CD4-positive, alpha-beta T cell (primary cell): ENCODE measurements around the gene TSPYL1. TPM values are rescaled to one million over a fixed set of nuclear protein-coding genes. Genes with fewer than 3 reads are reported as not detected.

ENCODE experiments used
- ATAC-seq: fragments of 200-7000 bp; cut with Tn5 transposase; one replicate; pipeline ENCODE4 v1.10.0; 2022; ENCODE audit warnings: mild to moderate bottlenecking; ENCODE audit not compliant: poor library complexity
- CTCF ChIA-PET: fragments of 350-600 bp; sonication (Branson Sonifier 250); formaldehyde crosslinking; loops from one replicate; lab custom pipeline; 2021; ENCODE audit warnings: antibody characterized with exemption, inconsistent platforms; lab: Charles Lee
- POLR2A ChIA-PET: fragments of 350-600 bp; sonication (Branson Sonifier 250); formaldehyde crosslinking; loops from one replicate; lab custom pipeline; 2021; ENCODE audit warnings: antibody characterized with exemption, inconsistent platforms; lab: Charles Lee
- DNase-seq, 14 experiments: peaks; one replicate each; pipeline ENCODE4 v3.0.0-alpha.2; 2013 to 2020; ENCODE audit warnings: mixed read lengths in 2 of 14
- H3K27ac ChIP-seq, 2 donors: one replicate each; pipeline versions ENCODE4 v1.5.1 to v1.7.0; 2013; ENCODE audit warnings: low read length in 2 of 2, low read depth in 1 of 2, mild to moderate bottlenecking in 1 of 2
- H3K27me3 ChIP-seq, 2 experiments: 1 replicate in 1 of 2; 2 replicates in 1 of 2; pipeline versions ENCODE4 v1.6.1 to v1.7.0; 2013; ENCODE audit warnings: low read length in 2 of 2, control low read depth in 1 of 2, mild to moderate bottlenecking in 1 of 2, moderate library complexity in 1 of 2; ENCODE audit not compliant: insufficient read depth in 2 of 2, control insufficient read depth in 1 of 2
- H3K36me3 ChIP-seq: one replicate; pipeline ENCODE4 v1.6.1; 2013; ENCODE audit warnings: low read length, control low read depth; ENCODE audit not compliant: insufficient read depth
- H3K4me1 ChIP-seq: one replicate; pipeline ENCODE4 v1.6.1; 2013; ENCODE audit warnings: low read length, control low read depth; ENCODE audit not compliant: insufficient read depth
- H3K4me3 ChIP-seq: one replicate; pipeline ENCODE4 v1.5.1; 2013; ENCODE audit warnings: mild to moderate bottlenecking, low read length, moderate library complexity
- H3K9me3 ChIP-seq, 2 experiments: 1 replicate in 1 of 2; 2 replicates in 1 of 2; pipeline versions ENCODE4 v1.6.1 to v1.7.0; 2013; ENCODE audit warnings: low read length in 2 of 2, mild to moderate bottlenecking in 2 of 2, control low read depth in 1 of 2, moderate library complexity in 1 of 2; ENCODE audit not compliant: control insufficient read depth in 1 of 2, insufficient read depth in 1 of 2
- H3K27ac Mint-ChIP-seq: one replicate; pipeline ENCODE4 v1.8.0; 2020; ENCODE audit warnings: mixed read lengths
- H3K27me3 Mint-ChIP-seq: one replicate; pipeline ENCODE4 v1.8.0; 2021; ENCODE audit warnings: mixed read lengths
- H3K36me3 Mint-ChIP-seq: one replicate; pipeline ENCODE4 v1.8.0; 2021; ENCODE audit warnings: low read depth, mixed read lengths
- H3K4me1 Mint-ChIP-seq: one replicate; pipeline ENCODE4 v1.8.0; 2021; ENCODE audit warnings: low read depth, mixed read lengths
- H3K4me3 Mint-ChIP-seq: one replicate; pipeline ENCODE4 v1.8.0; 2020; ENCODE audit warnings: mild to moderate bottlenecking, mixed read lengths
- H3K9me3 Mint-ChIP-seq: one replicate; pipeline ENCODE4 v1.8.0; 2020; ENCODE audit warnings: mixed read lengths
- intact Hi-C, 2 experiments: fragments of 100-400 bp; cut with DNase I in 1 of 2; cut with micrococcal nuclease in 1 of 2; formaldehyde crosslinking; loops; one replicate each; pipeline versions ENCODE4 v1.15.1 to v1.9.0; 2023 to 2025; cut with DNase I, micrococcal nuclease
- total RNA-seq, 174 experiments: library from RNA in 2 of 174; stranded (reverse) in 2 of 174; gene quantifications; one replicate each; pipeline ENCODE4 v1.2.3 and lab custom pipeline; 2021 to 2026
- TF ChIP-seq, protein P1 (sequence below): fragments of 200-600 bp; IDR thresholded peaks from one replicate; pipeline ENCODE4 v1.8.0; 2022; ENCODE audit warnings: antibody characterized with exemption, mild to moderate bottlenecking

The TSPYL1 gene
- total RNA-seq, 2 experiments from 2014 or later: 225 to 226 TPM

DNA sequence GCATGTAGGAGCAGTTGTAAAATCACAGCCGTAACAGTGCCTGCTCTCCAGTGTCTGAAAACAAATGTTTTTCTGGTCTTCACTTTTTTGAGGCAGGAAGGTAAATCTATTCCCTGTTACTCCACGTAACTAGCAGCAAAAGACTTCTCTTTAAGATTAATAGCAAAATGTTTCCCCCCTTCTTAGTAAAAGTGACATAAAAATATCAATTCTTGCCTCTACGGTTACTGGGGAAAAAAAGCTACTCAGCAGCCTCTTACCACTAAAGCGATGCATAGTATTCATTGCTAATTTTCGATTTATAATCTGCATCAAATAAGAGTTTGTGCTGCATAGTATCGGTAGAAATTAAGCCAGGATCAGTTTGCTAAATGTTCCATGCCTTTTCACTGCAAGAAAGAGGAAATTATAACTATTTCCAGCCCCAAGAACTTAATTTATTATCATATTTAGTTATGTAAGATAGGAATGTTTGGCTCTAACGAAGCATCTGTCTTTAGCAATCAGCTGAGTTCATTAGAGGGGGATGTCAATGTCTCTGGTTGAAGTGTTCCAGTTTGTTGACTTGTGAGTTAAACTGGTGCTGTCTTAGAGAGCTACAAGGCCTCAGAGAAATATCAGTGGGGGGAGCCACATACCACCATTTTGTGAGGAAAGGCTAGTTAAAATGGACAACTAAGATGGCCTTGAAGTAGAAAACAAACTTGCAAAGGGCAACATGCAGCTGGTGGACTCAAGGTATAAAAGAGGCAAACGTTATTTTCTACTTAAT, 617 bp upstream of the TSPYL1 start:
- no peaks in the 10 kb centered on the region for H3K27me3 ChIP-seq
- POLR2A ChIA-PET: interaction anchor here (0.7 to 5.2 kb wide), 24 partner anchors 8 to 405 kb away, joined by 3 to 122 read pairs (median 6); partner anchors contain the start of genes KPNA5, NT5DC1, RWDD1 and TSPYL4
- peaks cover 47% of the 10 kb centered on the region for H3K36me3 Mint-ChIP-seq
- intact Hi-C loops: loop anchor here (2.0 to 10.0 kb wide), 4 partner anchors 287 to 1394 kb away; partner anchors contain the start of genes KPNA5 (in 1 of the 2), NUS1 (in 1 of the 2) and RWDD1 (in 1 of the 2)
- no peaks in the 10 kb centered on the region for H3K9me3 Mint-ChIP-seq
- H3K4me3 ChIP-seq: peak overlapping the region; percentile 76
- TF ChIP-seq, protein P1, sequence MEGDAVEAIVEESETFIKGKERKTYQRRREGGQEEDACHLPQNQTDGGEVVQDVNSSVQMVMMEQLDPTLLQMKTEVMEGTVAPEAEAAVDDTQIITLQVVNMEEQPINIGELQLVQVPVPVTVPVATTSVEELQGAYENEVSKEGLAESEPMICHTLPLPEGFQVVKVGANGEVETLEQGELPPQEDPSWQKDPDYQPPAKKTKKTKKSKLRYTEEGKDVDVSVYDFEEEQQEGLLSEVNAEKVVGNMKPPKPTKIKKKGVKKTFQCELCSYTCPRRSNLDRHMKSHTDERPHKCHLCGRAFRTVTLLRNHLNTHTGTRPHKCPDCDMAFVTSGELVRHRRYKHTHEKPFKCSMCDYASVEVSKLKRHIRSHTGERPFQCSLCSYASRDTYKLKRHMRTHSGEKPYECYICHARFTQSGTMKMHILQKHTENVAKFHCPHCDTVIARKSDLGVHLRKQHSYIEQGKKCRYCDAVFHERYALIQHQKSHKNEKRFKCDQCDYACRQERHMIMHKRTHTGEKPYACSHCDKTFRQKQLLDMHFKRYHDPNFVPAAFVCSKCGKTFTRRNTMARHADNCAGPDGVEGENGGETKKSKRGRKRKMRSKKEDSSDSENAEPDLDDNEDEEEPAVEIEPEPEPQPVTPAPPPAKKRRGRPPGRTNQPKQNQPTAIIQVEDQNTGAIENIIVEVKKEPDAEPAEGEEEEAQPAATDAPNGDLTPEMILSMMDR: no peak
- H3K4me3 Mint-ChIP-seq: peak overlapping the region; percentile 96
- CTCF ChIA-PET: interaction anchor here (2.1 to 3.8 kb wide), 4 partner anchors 8 to 291 kb away, joined by 4 to 42 read pairs (median 8); partner anchors contain the start of gene RWDD1
- H3K4me1 Mint-ChIP-seq: peaks cover 60% of the 10 kb centered on the region
- H3K9me3 ChIP-seq: no peaks in the 10 kb centered on the region
- H3K27me3 Mint-ChIP-seq: no peaks in the 10 kb centered on the region
- peaks cover 38% of the 10 kb centered on the region for H3K4me1 ChIP-seq
- peak overlapping the region; percentile 95 for H3K27ac Mint-ChIP-seq
- peak overlapping the region; percentile 97 to 99 for H3K27ac ChIP-seq
- peaks cover 24% of the 10 kb centered on the region for H3K36me3 ChIP-seq
- ATAC-seq (no peak), DNase-seq (peak in 3 of 14 experiments; percentile 34 to 39 (median 39))

DNA sequence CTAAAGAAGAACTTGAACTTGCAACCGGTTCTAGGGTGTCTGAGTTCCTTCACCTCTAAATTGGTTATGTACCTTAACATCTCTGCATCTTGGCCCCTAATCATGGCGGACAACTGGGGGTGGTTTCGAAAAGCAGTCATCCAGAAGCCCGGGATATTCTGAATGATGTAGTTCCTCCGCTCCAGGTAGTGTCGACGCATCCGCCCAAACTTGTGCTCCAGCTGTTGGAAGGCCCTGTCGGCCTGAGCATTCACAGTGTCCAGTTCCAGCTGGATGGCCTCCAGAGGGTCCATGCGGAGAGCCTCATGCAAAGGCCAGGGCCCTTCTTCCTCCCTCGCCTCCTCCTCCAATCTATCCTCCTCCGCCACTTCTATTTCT, 887 bp downstream of the TSPYL1 start:
- Histone ChIP-seq H3K36me3 (peaks cover 37% of the 10 kb centered on the region), H3K27ac (peak overlapping the region; percentile 97 to 99), H3K4me3 (peak overlapping the region; percentile 76), H3K4me1 (peaks cover 47% of the 10 kb centered on the region), H3K27me3 (no peaks in the 10 kb centered on the region), H3K9me3 (no peaks in the 10 kb centered on the region)
- H3K27ac Mint-ChIP-seq: peak overlapping the region; percentile 95
- DNase-seq (peak in 4 of 14 experiments; percentile 9 to 52 (median 22)), ATAC-seq (no peak)
- ChIA-PET CTCF (interaction anchor here (0.8 to 3.8 kb wide), 5 partner anchors 9 to 294 kb away, joined by 3 to 42 read pairs (median 6); partner anchors contain the start of gene RWDD1), POLR2A (interaction anchor here (0.9 to 5.2 kb wide), 19 partner anchors 10 to 403 kb away, joined by 3 to 122 read pairs (median 7); partner anchors contain the start of genes KPNA5, NT5DC1, RWDD1 and TSPYL4)
- intact Hi-C loops: loop anchor here (1.0 kb wide), 1 partner anchor 25 kb away; the partner anchor contains the start of gene TSPYL4 (in 2 of the 2)
- no peaks in the 10 kb centered on the region for H3K9me3 Mint-ChIP-seq
- peaks cover 75% of the 10 kb centered on the region for H3K4me1 Mint-ChIP-seq
- H3K27me3 Mint-ChIP-seq: no peaks in the 10 kb centered on the region
- H3K4me3 Mint-ChIP-seq: peak overlapping the region; percentile 96
- TF ChIP-seq, protein P1: no peak
- peaks cover 63% of the 10 kb centered on the region for H3K36me3 Mint-ChIP-seq

DNA sequence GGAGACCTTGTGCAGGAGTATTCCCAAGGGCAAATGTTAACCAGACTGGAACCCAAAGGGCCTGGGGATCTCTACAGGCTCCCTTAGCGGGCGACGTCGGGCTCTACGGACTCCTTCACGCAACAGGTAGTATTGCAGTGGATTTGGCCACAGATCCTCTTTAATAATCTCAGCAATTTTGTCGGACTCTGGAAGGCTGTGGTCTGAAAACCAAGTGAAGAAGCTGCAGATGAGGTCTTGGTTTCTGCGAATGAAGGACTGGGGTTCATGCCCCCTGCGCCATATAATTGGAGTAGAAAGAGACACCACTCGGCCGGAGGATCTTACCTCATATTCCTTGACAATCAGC, 1.3 kb downstream of the TSPYL1 start:
- POLR2A ChIA-PET: interaction anchor here (0.9 to 5.2 kb wide), 12 partner anchors 9 to 403 kb away, joined by 3 to 122 read pairs (median 16); partner anchors contain the start of genes KPNA5, NT5DC1, RWDD1 and TSPYL4
- peak in 2 of 14 experiments; percentile 10 to 18 for DNase-seq
- no peaks in the 10 kb centered on the region for H3K9me3 Mint-ChIP-seq
- TF ChIP-seq, protein P1: no peak
- H3K27ac Mint-ChIP-seq: peak overlapping the region; percentile 95
- intact Hi-C loops: loop anchor here in 1 of 2 experiments (1.0 kb wide), 1 partner anchor 24 kb away; the partner anchor contains the start of gene TSPYL4
- ATAC-seq: no peak
- peak overlapping the region; percentile 97 to 99 for H3K27ac ChIP-seq
- peak overlapping the region; percentile 76 for H3K4me3 ChIP-seq
- peaks cover 66% of the 10 kb centered on the region for H3K36me3 Mint-ChIP-seq
- H3K27me3 Mint-ChIP-seq: no peaks in the 10 kb centered on the region
- peak overlapping the region; percentile 96 for H3K4me3 Mint-ChIP-seq
- CTCF ChIA-PET: interaction anchor here (0.8 to 3.8 kb wide), 4 partner anchors 9 to 295 kb away, joined by 3 to 42 read pairs (median 7); no protein-coding TSS in a partner anchor
- no peaks in the 10 kb centered on the region for H3K9me3 ChIP-seq
- H3K27me3 ChIP-seq: no peaks in the 10 kb centered on the region
- peaks cover 77% of the 10 kb centered on the region for H3K4me1 Mint-ChIP-seq
- H3K4me1 ChIP-seq: peaks cover 51% of the 10 kb centered on the region
- peaks cover 40% of the 10 kb centered on the region for H3K36me3 ChIP-seq
